H1 (cell line): ENCODE data around the gene FJX1. TPM values are rescaled to one million over a fixed set of nuclear protein-coding genes. Genes with fewer than 3 reads are reported as not detected.

Source experiments
- CTCF ChIA-PET: fragments of 300-600 bp; sonication (Branson Sonifier 250); formaldehyde crosslinking; loops from one replicate; lab custom pipeline; 2021; ENCODE audit not compliant: partially characterized antibody; lab: Charles Lee
- POLR2A ChIA-PET: fragments of 300-600 bp; sonication (Branson Sonifier 250); formaldehyde crosslinking; loops from one replicate; lab custom pipeline; 2021; ENCODE audit warnings: inconsistent platforms; ENCODE audit not compliant: partially characterized antibody; lab: Charles Lee
- DNase-seq, 2 experiments: peaks; one replicate each; pipeline versions ENCODE4 v3.0.0 to v3.0.0-alpha.2; 2010 to 2022; ENCODE audit warnings: low spot score in 2 of 2, low read depth in 1 of 2, mixed read lengths in 1 of 2
- FAIRE-seq: peaks from 2 replicates; lab custom pipeline; 2011; peaks lifted over from hg19 to GRCh38; lab: Jason Lieb, UNC
- H2AFZ ChIP-seq: 2 replicates; pipeline ENCODE4 v1.8.1; 2012; ENCODE audit warnings: low read length, inconsistent platforms
- H2AK5ac ChIP-seq: 2 replicates; pipeline ENCODE4 v1.6.1; 2013; ENCODE audit warnings: low read depth, low read length
- H2BK120ac ChIP-seq: replicated peaks from 2 replicates; pipeline ENCODE3; 2013; ENCODE audit warnings: low read depth, low read length, inconsistent platforms
- H2BK12ac ChIP-seq: 2 replicates; pipeline ENCODE4 v1.6.1; 2013; ENCODE audit warnings: low read depth, low read length
- H2BK15ac ChIP-seq: 2 replicates; pipeline ENCODE4 v1.6.1; 2013; ENCODE audit warnings: low read length
- H2BK20ac ChIP-seq: 2 replicates; pipeline ENCODE4 v1.6.1; 2013; ENCODE audit warnings: low read length
- H2BK5ac ChIP-seq: 2 replicates; pipeline ENCODE4 v1.6.1; 2013; ENCODE audit warnings: low read depth, low read length
- H3K14ac ChIP-seq: 2 replicates; pipeline ENCODE4 v1.6.1; 2013; ENCODE audit warnings: inconsistent platforms; ENCODE audit not compliant: insufficient read length
- H3K18ac ChIP-seq: 2 replicates; pipeline ENCODE4 v1.6.1; 2013; ENCODE audit warnings: low read length; ENCODE audit errors: extremely low read depth
- H3K23ac ChIP-seq: 2 replicates; pipeline ENCODE4 v1.6.1; 2013; ENCODE audit warnings: inconsistent platforms; ENCODE audit not compliant: insufficient read length
- H3K23me2 ChIP-seq: 2 replicates; pipeline ENCODE4 v1.6.1; 2013; ENCODE audit warnings: low read depth, low read length
- H3K27ac ChIP-seq: 2 replicates; pipeline ENCODE4 v1.6.1; 2011; ENCODE audit warnings: low read depth, low read length, inconsistent platforms
- H3K27me3 ChIP-seq, 4 experiments: replicated peaks in 1 of 4; 1 replicate in 1 of 4; 2 replicates in 3 of 4; pipeline versions ENCODE4 v1.6.1 to v1.8.1; 2011 to 2013; ENCODE audit warnings: low read length in 3 of 4, mild to moderate bottlenecking in 3 of 4, inconsistent platforms in 2 of 4, mixed read lengths in 2 of 4, moderate library complexity in 1 of 4; ENCODE audit not compliant: control insufficient read depth in 3 of 4, insufficient read depth in 3 of 4; ENCODE audit errors: extremely low read depth in 1 of 4
- H3K36me3 ChIP-seq, 4 experiments: 2 replicates each; pipeline versions ENCODE4 v1.6.1 to v1.8.1; 2011 to 2013; ENCODE audit warnings: mild to moderate bottlenecking in 4 of 4, low read length in 3 of 4, moderate library complexity in 2 of 4, control low read depth in 1 of 4, inconsistent platforms in 1 of 4; ENCODE audit not compliant: insufficient read depth in 4 of 4, control insufficient read depth in 2 of 4
- H3K4ac ChIP-seq: replicated peaks from 2 replicates; pipeline ENCODE3; 2013; ENCODE audit warnings: low read length, low read depth, mixed read lengths, inconsistent platforms; ENCODE audit not compliant: insufficient read length
- H3K4me1 ChIP-seq, 4 experiments: replicated peaks in 1 of 4; 1 replicate in 1 of 4; 2 replicates in 3 of 4; pipeline versions ENCODE4 v1.6.1 to v1.8.1; 2011 to 2013; ENCODE audit warnings: low read length in 3 of 4, inconsistent platforms in 2 of 4, mixed read lengths in 1 of 4; ENCODE audit not compliant: insufficient read depth in 4 of 4, control insufficient read depth in 3 of 4
- H3K4me2 ChIP-seq, 2 experiments: 2 replicates each; pipeline versions ENCODE4 v1.6.1 to v1.8.1; 2011 to 2013; ENCODE audit warnings: low read depth in 2 of 2, low read length in 2 of 2, control low read depth in 1 of 2, inconsistent platforms in 1 of 2, mild to moderate bottlenecking in 1 of 2; ENCODE audit not compliant: insufficient read depth in 1 of 2
- H3K4me3 ChIP-seq, 4 experiments: fragments of 200-600, 300-600 bp in 1 of 4; sonication (generic), shearing (Covaris generic), sonication (Bioruptor Twin) in 1 of 4; 2 replicates each; pipeline versions ENCODE4 v1.5.1 to v1.8.1; 2011 to 2016; ENCODE audit warnings: low read length in 4 of 4, low read depth in 3 of 4, control low read depth in 2 of 4, inconsistent platforms in 2 of 4, mild to moderate bottlenecking in 2 of 4, mixed read lengths in 1 of 4, moderate library complexity in 1 of 4; ENCODE audit not compliant: insufficient read depth in 2 of 4; ENCODE audit errors: extremely low read depth in 1 of 4
- H3K56ac ChIP-seq: replicated peaks from 2 replicates; pipeline ENCODE3; 2013; ENCODE audit warnings: low read depth, mild to moderate bottlenecking, mixed read lengths, low read length, inconsistent platforms; ENCODE audit not compliant: insufficient read length
- H3K79me1 ChIP-seq: 2 replicates; pipeline ENCODE4 v1.6.1; 2013; ENCODE audit warnings: low read depth, low read length, control low read depth
- H3K79me2 ChIP-seq, 2 experiments: 2 replicates each; pipeline versions ENCODE4 v1.6.1 to v1.8.1; 2012 to 2013; ENCODE audit warnings: low read length in 2 of 2, mild to moderate bottlenecking in 2 of 2, inconsistent platforms in 1 of 2; ENCODE audit not compliant: insufficient read depth in 2 of 2, control insufficient read depth in 1 of 2
- H3K9ac ChIP-seq, 4 experiments: replicated peaks in 1 of 4; 1 replicate in 1 of 4; 2 replicates in 3 of 4; pipeline versions ENCODE4 v1.6.1 to v1.8.1; 2011 to 2013; ENCODE audit warnings: low read depth in 3 of 4, low read length in 3 of 4, control low read depth in 2 of 4, mild to moderate bottlenecking in 2 of 4, moderate library complexity in 2 of 4, inconsistent platforms in 1 of 4; ENCODE audit errors: extremely low read depth in 1 of 4
- H3K9me3 ChIP-seq, 2 experiments: 2 replicates each; pipeline versions ENCODE4 v1.6.1 to v1.8.1; 2012 to 2013; ENCODE audit warnings: mild to moderate bottlenecking in 2 of 2, moderate library complexity in 2 of 2, control low read depth in 1 of 2, inconsistent platforms in 1 of 2, low read depth in 1 of 2, low read length in 1 of 2, mixed read lengths in 1 of 2; ENCODE audit not compliant: insufficient read depth in 2 of 2
- H4K20me1 ChIP-seq, 2 experiments: replicated peaks in 1 of 2; 2 replicates each; pipeline versions ENCODE3 to v1.8.1; 2011 to 2013; ENCODE audit warnings: inconsistent platforms in 2 of 2, low read length in 2 of 2, mild to moderate bottlenecking in 1 of 2; ENCODE audit not compliant: insufficient read depth in 2 of 2, control insufficient read depth in 1 of 2
- H4K5ac ChIP-seq: 2 replicates; pipeline ENCODE4 v1.6.1; 2013; ENCODE audit warnings: low read length, low read depth, mixed read lengths, inconsistent platforms; ENCODE audit not compliant: insufficient read length
- H4K8ac ChIP-seq: 2 replicates; pipeline ENCODE4 v1.8.0; 2013; ENCODE audit warnings: mild to moderate bottlenecking, moderate library complexity, low read length, inconsistent platforms; ENCODE audit not compliant: insufficient read depth; ENCODE audit errors: extremely low read depth
- H4K91ac ChIP-seq: replicated peaks from 2 replicates; pipeline ENCODE3; 2013; ENCODE audit warnings: low read length, mixed read lengths, inconsistent platforms; ENCODE audit not compliant: insufficient read length
- ASH2L ChIP-seq: fragments of 200-600, 300-600 bp; sonication (generic); IDR thresholded peaks from one replicate; pipeline ENCODE4 v1.7.1; 2017; ENCODE audit warnings: low read length
- NRF1 ChIP-seq: IDR thresholded peaks from 2 replicates; pipeline ENCODE4 v1.6.1; 2011; ENCODE audit warnings: mild to moderate bottlenecking, low read depth, low read length, improper control_type of control experiment
- WGBS, 2 experiments: shearing (Covaris generic) in 1 of 2; methylation state at CpG; one replicate each; pipeline versions ENCODE4 v1.1.6 to v1.1.7; 2013 to 2015; ENCODE audit warnings: low lambda C conversion rate in 2 of 2, mixed read lengths in 2 of 2, inconsistent platforms in 1 of 2, low coverage in 1 of 2, missing lambda C conversion rate in 1 of 2; ENCODE audit not compliant: insufficient replicate concordance in 2 of 2, insufficient coverage in 1 of 2, insufficient read length in 1 of 2; ENCODE audit errors: extremely low coverage in 1 of 2, missing lambda C conversion rate in 1 of 2; 5-methylcytosine and 5-hydroxymethylcytosine counted together
- polyA plus RNA-seq, 7 experiments: library from polyadenylated mRNA; depleted of rRNA in 3 of 7; stranded (reverse) in 5 of 7; unstranded in 2 of 7; fragments of >200 nt in 5 of 7; fragments of 200-250 nt in 2 of 7; gene quantifications; 1 replicate in 5 of 7; 2 replicates in 1 of 7; 4 replicates in 1 of 7; pipeline versions ENCODE4 v1.2.1 to v1.2.3, GENCODE V29; 2011 to 2013; ENCODE audit warnings: missing spikeins in 2 of 7, mixed read lengths in 2 of 7
- total RNA-seq: library from RNA; stranded (reverse); fragmentation: NEBNext Ultra II Directional; extraction: Animal tissue kit (Norgen Biotek cat#: 25700); gene quantifications from 2 replicates; pipeline ENCODE4 v1.2.1, GENCODE V29; 2021

Gene FJX1
- total and polyA plus RNA-seq, 2 of the 8 experiments (the other 6 are each of a cell fraction or from before 2014, with no cell fraction given), result 6.3 to 13.3 TPM

- no peak overlapping the region for H2BK20ac ChIP-seq
- 78% methylated on average over 8 of the region's 8 CpGs; no CpG with 5 or more reads in 1 of the 2 experiments for WGBS, 2 experiments
These were observed 29.3 kb downstream of the FJX1 start for GRCh38 chr11:35647421-35648093.

More at GRCh38 chr11:35647421-35648093, 29.3 kb downstream of the FJX1 start:
- Histone ChIP-seq H4K8ac (no peak overlapping the region), H3K18ac (no peak overlapping the region), H3K27me3 (no peaks in the 10 kb centered on the region; a peak in 1 of 7 replicates), H3K79me2 (no peaks in the 10 kb centered on the region), H2AK5ac (no peak overlapping the region), H3K36me3 (no peaks in the 10 kb centered on the region), H4K91ac (no peak overlapping the region), H3K23ac (no peak overlapping the region), H3K4me1 (no peaks in the 10 kb centered on the region), H3K56ac (no peak overlapping the region), H3K4me3 (no peak overlapping the region), H3K9ac (no peak overlapping the region), H4K20me1 (no peaks in the 10 kb centered on the region), H3K79me1 (no peaks in the 10 kb centered on the region), H3K4me2 (no peak overlapping the region), H2BK120ac (no peak overlapping the region)
- no peak for DNase-seq
- POLR2A ChIA-PET, result no interaction called here
- CTCF ChIA-PET, result interaction anchor here (0.7 kb wide), 1 partner anchor 174 kb away, joined by 3 read pairs; no protein-coding TSS in a partner anchor
- no peak for FAIRE-seq
- TF ChIP-seq NRF1 (no peak), ASH2L (no peak)
- TF ChIP-seq, all 59 proteins: peak for 0
- Histone ChIP-seq H2BK5ac (no peak overlapping the region), H4K5ac (no peak overlapping the region), H2BK15ac (no peak overlapping the region), H3K14ac (no peak overlapping the region), H3K4ac (no peak overlapping the region), H3K9me3 (no peaks in the 10 kb centered on the region), H2AFZ (no peak overlapping the region), H3K23me2 (no peaks in the 10 kb centered on the region), H2BK12ac (no peak overlapping the region), H3K27ac (no peak overlapping the region)
